Karpas-422 (cell line): ENCODE measurements around the gene CYB5B. TPM values are rescaled to one million over a fixed set of nuclear protein-coding genes. Genes with fewer than 3 reads are reported as not detected.

Experiments used
- DNase-seq: peaks from one replicate; pipeline ENCODE4 v3.0.0-alpha.2; 2015
- H2AFZ ChIP-seq: fragments of 200-600 bp; sonication (generic); 2 replicates; pipeline ENCODE4 v1.6.1; 2014; ENCODE audit warnings: antibody characterized with exemption, low read length, mixed read lengths
- H3K27ac ChIP-seq: fragments of 200-600 bp; sonication (generic); 2 replicates; pipeline ENCODE4 v1.5.1; 2014; ENCODE audit warnings: mild to moderate bottlenecking, low read length, moderate library complexity
- H3K27me3 ChIP-seq: fragments of 200-600 bp; sonication (generic); 2 replicates; pipeline ENCODE4 v1.6.1; 2014; ENCODE audit warnings: low read length, mixed read lengths
- H3K36me3 ChIP-seq: fragments of 200-600 bp; sonication (generic); 2 replicates; pipeline ENCODE4 v1.6.1; 2014; ENCODE audit warnings: low read length, mixed read lengths; ENCODE audit not compliant: insufficient read depth
- H3K4me1 ChIP-seq: fragments of 200-600 bp; sonication (generic); 2 replicates; pipeline ENCODE4 v1.6.1; 2014; ENCODE audit warnings: mild to moderate bottlenecking, low read length, mixed read lengths
- H3K4me2 ChIP-seq: fragments of 200-600 bp; sonication (generic); 2 replicates; pipeline ENCODE4 v1.6.1; 2014; ENCODE audit warnings: low read length, low read depth, mild to moderate bottlenecking; ENCODE audit not compliant: poor library complexity, severe bottlenecking
- H3K4me3 ChIP-seq: fragments of 200-600 bp; sonication (generic); 2 replicates; pipeline ENCODE4 v1.5.1; 2014; ENCODE audit warnings: mild to moderate bottlenecking, antibody characterized with exemption, low read length, mixed read lengths
- H3K79me2 ChIP-seq: fragments of 200-600 bp; sonication (generic); 2 replicates; pipeline ENCODE4 v1.6.1; 2014; ENCODE audit warnings: mild to moderate bottlenecking, low read length, mixed read lengths
- H3K9ac ChIP-seq: fragments of 200-600 bp; sonication (generic); 2 replicates; pipeline ENCODE4 v1.6.0; 2014; ENCODE audit warnings: low read length
- H3K9me2 ChIP-seq: fragments of 200-600 bp; sonication (generic), shearing (Covaris generic); replicated peaks from 2 replicates; pipeline ENCODE4 v1.6.0; 2014; ENCODE audit warnings: mild to moderate bottlenecking, low read length, moderate library complexity; ENCODE audit not compliant: insufficient read depth
- H3K9me3 ChIP-seq: fragments of 300-700, 200-600 bp; sonication (generic); 2 replicates; pipeline ENCODE4 v1.6.1; 2014; ENCODE audit warnings: low read length, mixed read lengths
- H4K20me1 ChIP-seq: fragments of 200-600 bp; sonication (generic); 2 replicates; pipeline ENCODE4 v1.6.1; 2014; ENCODE audit warnings: mild to moderate bottlenecking, antibody characterized with exemption, low read length, low read depth; ENCODE audit not compliant: insufficient read depth
- total RNA-seq: library from RNA; depleted of rRNA; stranded (reverse); fragments of >200 nt; shearing (Covaris generic); gene quantifications from 2 replicates; pipeline ENCODE4 v1.2.3, GENCODE V29; 2014; ENCODE audit warnings: low replicate concordance

Gene CYB5B
- total RNA-seq, 1 experiment from 2014 or later = 194 TPM

DNA sequence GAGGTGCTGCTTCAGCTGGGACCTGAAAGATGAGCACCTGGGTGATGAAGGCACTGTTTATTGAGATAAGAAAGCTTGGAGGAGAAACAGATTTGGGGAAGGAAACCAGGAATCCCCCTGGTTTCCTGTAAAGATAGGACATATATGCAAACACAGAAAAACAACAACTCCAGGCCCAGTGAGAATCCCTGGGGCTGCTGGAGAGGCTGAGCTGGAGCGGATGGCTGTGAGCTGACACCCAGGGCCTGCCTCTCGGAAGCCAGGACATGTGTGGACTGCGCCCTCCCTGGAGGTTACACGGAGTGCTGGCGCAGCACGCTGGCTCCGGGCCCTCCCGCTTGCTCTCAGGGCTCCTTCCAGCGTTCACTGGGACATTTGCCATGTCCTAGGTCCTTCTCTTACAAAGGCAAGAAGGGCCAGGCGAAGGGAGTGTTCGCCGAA, 57.5 kb downstream of the CYB5B start:
- no peak overlapping the region for H3K9ac ChIP-seq
- H3K4me1 ChIP-seq = no peaks in the 10 kb centered on the region

GRCh38 chr16:69482410-69482991, 58.1 kb downstream of the CYB5B start:
- Histone ChIP-seq H3K4me1 (no peaks in the 10 kb centered on the region), H2AFZ (no peak overlapping the region), H3K36me3 (no peaks in the 10 kb centered on the region), H3K27ac (no peak overlapping the region), H3K4me3 (no peak overlapping the region), H3K9ac (no peak overlapping the region), H3K9me3 (no peaks in the 10 kb centered on the region), H3K4me2 (no peak overlapping the region), H3K27me3 (no peaks in the 10 kb centered on the region), H4K20me1 (no peaks in the 10 kb centered on the region), H3K9me2 (no peaks in the 10 kb centered on the region), H3K79me2 (no peaks in the 10 kb centered on the region)
- no peak for DNase-seq

More for the DNA sequence above, 57.5 kb downstream of the CYB5B start:
- H4K20me1 ChIP-seq = no peaks in the 10 kb centered on the region
- no peaks in the 10 kb centered on the region for H3K27me3 ChIP-seq
- H3K36me3 ChIP-seq = no peaks in the 10 kb centered on the region
- no peak overlapping the region for H3K4me3 ChIP-seq
- H2AFZ ChIP-seq = no peak overlapping the region
- no peaks in the 10 kb centered on the region for H3K9me2 ChIP-seq
- no peaks in the 10 kb centered on the region for H3K9me3 ChIP-seq
- DNase-seq = no peak
- no peaks in the 10 kb centered on the region for H3K79me2 ChIP-seq
- no peak overlapping the region for H3K4me2 ChIP-seq
- H3K27ac ChIP-seq = no peak overlapping the region

- Histone ChIP-seq H3K9me2 (no peaks in the 10 kb centered on the region), H4K20me1 (no peaks in the 10 kb centered on the region), H3K27me3 (no peaks in the 10 kb centered on the region), H3K4me1 (no peaks in the 10 kb centered on the region), H3K27ac (no peak overlapping the region), H3K79me2 (no peaks in the 10 kb centered on the region), H2AFZ (no peak overlapping the region), H3K36me3 (no peaks in the 10 kb centered on the region), H3K4me3 (no peak overlapping the region), H3K9ac (no peak overlapping the region), H3K9me3 (no peaks in the 10 kb centered on the region), H3K4me2 (no peak overlapping the region)
- DNase-seq = no peak
These were observed 59.2 kb downstream of the CYB5B start for GRCh38 chr16:69483611-69484010.

GRCh38 chr16:69485361-69485760, 60.9 kb downstream of the CYB5B start:
- no peaks in the 10 kb centered on the region for H4K20me1 ChIP-seq
- H3K79me2 ChIP-seq = no peaks in the 10 kb centered on the region
- no peak overlapping the region for H3K4me2 ChIP-seq
- H3K9me3 ChIP-seq = no peaks in the 10 kb centered on the region
- no peaks in the 10 kb centered on the region for H3K36me3 ChIP-seq
- H3K9ac ChIP-seq = no peak overlapping the region
- H3K27me3 ChIP-seq = no peaks in the 10 kb centered on the region
- H2AFZ ChIP-seq = no peak overlapping the region
- no peaks in the 10 kb centered on the region for H3K9me2 ChIP-seq
- no peak for DNase-seq
- no peaks in the 10 kb centered on the region for H3K4me1 ChIP-seq
- no peak overlapping the region for H3K4me3 ChIP-seq
- no peak overlapping the region for H3K27ac ChIP-seq

DNA sequence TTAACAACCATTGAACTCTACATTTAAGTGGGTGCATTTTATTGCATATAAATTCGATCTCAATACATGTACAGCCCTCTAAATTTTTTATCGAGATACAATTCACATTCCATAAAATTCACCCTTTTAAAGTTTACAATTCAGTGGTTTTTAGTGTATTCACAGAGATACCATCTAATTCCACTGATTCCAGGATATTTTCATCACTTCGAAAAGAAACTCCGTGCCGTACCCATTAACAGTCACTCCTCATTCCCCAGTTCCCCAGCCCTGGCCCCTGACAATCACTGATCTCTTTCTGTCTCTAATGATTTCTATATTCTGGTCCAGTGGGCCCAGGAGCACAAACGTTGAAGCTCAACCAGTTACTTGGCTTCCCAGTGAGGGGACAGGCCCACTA, 61.4 kb downstream of the CYB5B start:
- no peak overlapping the region for H3K4me3 ChIP-seq

DNA sequence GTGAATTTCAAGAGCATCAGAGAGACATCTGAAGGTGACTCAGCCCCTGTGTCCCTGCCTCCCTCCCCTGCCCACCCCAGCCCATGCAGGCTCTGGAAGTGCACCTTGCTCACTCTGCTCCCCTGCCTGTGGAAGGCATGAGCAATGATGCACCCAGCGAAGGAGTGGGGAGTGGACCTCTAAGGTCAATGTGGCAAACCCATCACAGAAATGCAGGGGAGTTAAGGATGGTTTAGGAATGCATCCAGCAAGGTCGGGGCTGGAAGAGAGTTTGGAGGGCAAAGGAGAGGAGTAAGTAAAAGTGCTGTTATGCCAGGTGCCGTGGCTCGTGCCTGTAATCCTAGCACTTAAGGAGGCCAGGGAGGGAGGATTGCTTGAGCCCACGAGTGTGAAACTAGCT, 61.9 kb downstream of the CYB5B start:
- Histone ChIP-seq H3K4me2 (no peak overlapping the region), H3K27me3 (no peaks in the 10 kb centered on the region), H4K20me1 (no peaks in the 10 kb centered on the region), H3K9me3 (no peaks in the 10 kb centered on the region), H3K4me1 (no peaks in the 10 kb centered on the region), H2AFZ (no peak overlapping the region), H3K9ac (no peak overlapping the region), H3K4me3 (no peak overlapping the region), H3K79me2 (no peaks in the 10 kb centered on the region), H3K27ac (no peak overlapping the region), H3K36me3 (no peaks in the 10 kb centered on the region), H3K9me2 (no peaks in the 10 kb centered on the region)
- DNase-seq = no peak

More for the DNA sequence above, 61.4 kb downstream of the CYB5B start:
- no peak overlapping the region for H2AFZ ChIP-seq
- no peaks in the 10 kb centered on the region for H3K9me2 ChIP-seq
- no peaks in the 10 kb centered on the region for H3K36me3 ChIP-seq
- no peaks in the 10 kb centered on the region for H3K27me3 ChIP-seq
- no peaks in the 10 kb centered on the region for H3K79me2 ChIP-seq
- H3K9ac ChIP-seq = no peak overlapping the region
- no peak for DNase-seq
- H3K9me3 ChIP-seq = no peaks in the 10 kb centered on the region
- no peaks in the 10 kb centered on the region for H3K4me1 ChIP-seq
- H3K4me2 ChIP-seq = no peak overlapping the region
- H3K27ac ChIP-seq = no peak overlapping the region
- no peaks in the 10 kb centered on the region for H4K20me1 ChIP-seq

- Histone ChIP-seq H3K4me1 (no peaks in the 10 kb centered on the region), H3K4me3 (no peak overlapping the region), H3K79me2 (no peaks in the 10 kb centered on the region), H3K9me3 (no peaks in the 10 kb centered on the region), H3K36me3 (no peaks in the 10 kb centered on the region), H4K20me1 (no peaks in the 10 kb centered on the region), H3K9ac (no peak overlapping the region), H3K4me2 (no peak overlapping the region), H2AFZ (no peak overlapping the region), H3K27ac (no peak overlapping the region), H3K9me2 (no peaks in the 10 kb centered on the region), H3K27me3 (no peaks in the 10 kb centered on the region)
- DNase-seq = no peak
These were observed 62.3 kb downstream of the CYB5B start for GRCh38 chr16:69486724-69487123.

DNA sequence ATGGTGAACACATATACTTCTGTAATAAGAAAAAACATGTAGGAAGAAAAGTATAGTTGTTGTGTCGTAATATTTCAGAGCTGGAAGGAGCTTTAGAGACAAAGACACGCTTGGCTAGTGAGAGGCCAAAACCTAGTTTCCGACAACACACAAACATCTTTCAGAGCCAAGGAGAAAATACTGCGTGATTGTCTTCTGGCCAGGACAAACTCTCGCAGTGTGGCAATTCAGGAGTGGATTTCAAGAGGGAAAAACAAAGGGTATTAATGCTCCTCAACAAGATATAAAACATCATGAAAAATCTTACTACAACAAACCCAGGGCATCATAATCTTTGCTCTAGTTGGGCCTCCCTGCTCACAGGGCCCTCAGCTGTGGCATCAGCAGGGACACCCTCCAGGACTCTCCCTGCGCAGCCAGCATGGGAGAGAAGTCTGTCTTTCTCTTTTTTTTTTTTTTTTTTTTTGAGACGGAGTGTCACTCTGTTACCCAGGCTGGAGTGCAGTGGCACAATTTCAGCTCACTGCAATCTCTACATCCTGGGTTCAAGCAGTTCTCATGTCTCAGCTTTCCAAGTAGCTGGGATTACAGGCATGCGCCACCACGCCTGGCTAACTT, 66.4 kb downstream of the CYB5B start:
- no peak overlapping the region for H3K9ac ChIP-seq
- no peaks in the 10 kb centered on the region for H3K9me2 ChIP-seq
- no peaks in the 10 kb centered on the region for H4K20me1 ChIP-seq
- no peak for DNase-seq
- no peaks in the 10 kb centered on the region for H3K9me3 ChIP-seq
- H2AFZ ChIP-seq = no peak overlapping the region
- H3K79me2 ChIP-seq = no peaks in the 10 kb centered on the region
- H3K36me3 ChIP-seq = no peaks in the 10 kb centered on the region
- H3K27ac ChIP-seq = no peak overlapping the region
- no peak overlapping the region for H3K4me2 ChIP-seq
- H3K4me1 ChIP-seq = no peaks in the 10 kb centered on the region
- H3K27me3 ChIP-seq = no peaks in the 10 kb centered on the region
- H3K4me3 ChIP-seq = no peak overlapping the region
